ENCODE data around the gene PDE8A.
A peak's percentile ranks its signal among the peaks of the same experiment; 100 is the strongest.

Gene PDE8A, protein sequence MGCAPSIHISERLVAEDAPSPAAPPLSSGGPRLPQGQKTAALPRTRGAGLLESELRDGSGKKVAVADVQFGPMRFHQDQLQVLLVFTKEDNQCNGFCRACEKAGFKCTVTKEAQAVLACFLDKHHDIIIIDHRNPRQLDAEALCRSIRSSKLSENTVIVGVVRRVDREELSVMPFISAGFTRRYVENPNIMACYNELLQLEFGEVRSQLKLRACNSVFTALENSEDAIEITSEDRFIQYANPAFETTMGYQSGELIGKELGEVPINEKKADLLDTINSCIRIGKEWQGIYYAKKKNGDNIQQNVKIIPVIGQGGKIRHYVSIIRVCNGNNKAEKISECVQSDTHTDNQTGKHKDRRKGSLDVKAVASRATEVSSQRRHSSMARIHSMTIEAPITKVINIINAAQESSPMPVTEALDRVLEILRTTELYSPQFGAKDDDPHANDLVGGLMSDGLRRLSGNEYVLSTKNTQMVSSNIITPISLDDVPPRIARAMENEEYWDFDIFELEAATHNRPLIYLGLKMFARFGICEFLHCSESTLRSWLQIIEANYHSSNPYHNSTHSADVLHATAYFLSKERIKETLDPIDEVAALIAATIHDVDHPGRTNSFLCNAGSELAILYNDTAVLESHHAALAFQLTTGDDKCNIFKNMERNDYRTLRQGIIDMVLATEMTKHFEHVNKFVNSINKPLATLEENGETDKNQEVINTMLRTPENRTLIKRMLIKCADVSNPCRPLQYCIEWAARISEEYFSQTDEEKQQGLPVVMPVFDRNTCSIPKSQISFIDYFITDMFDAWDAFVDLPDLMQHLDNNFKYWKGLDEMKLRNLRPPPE

DNA sequence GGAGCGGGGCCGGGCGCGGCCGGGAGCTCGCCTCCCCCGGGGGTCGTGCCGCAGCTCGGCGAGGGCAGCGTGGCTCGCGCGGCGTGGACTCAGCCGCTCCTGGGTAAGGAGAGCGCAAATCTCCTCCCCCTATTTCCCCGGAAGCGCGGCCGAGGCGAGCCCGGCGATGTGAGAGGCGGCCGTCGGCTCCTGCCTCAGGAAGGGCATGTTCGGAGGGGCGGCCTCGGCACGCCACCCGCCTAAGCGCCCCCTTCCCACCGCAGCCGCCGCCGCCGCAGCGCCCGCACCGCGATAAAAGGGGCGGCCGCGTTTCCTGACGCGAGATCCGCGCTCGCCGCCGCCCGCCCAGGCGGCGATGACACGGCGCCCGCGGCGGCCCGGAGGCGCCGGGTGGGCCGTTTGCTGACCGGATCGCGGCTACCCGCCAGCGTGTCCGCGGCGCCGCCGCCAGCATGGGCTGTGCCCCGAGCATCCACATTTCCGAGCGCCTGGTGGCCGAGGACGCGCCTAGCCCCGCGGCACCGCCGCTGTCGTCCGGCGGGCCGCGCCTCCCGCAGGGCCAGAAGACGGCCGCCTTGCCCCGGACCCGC lies at the start of gene PDE8A:
TSS of gene PDE8A (plus strand) at position 146 of the 590 bp plus-strand sequence. CDS start at position 453, 307 bp downstream.
- Histone ChIP-seq H3K4me3 (ENCODE audit: low read depth, low read length) (peak within 1 kb of the TSS; percentile 77), H3K9me3 (ENCODE audit: severe bottlenecking) (no peaks in the 10 kb centered on the region), H3K27ac (peak within 1 kb of the TSS; percentile 88), H3K27me3 (ENCODE audit: insufficient read depth, low read depth, severe bottlenecking) (no peaks in the 10 kb centered on the region), H3K36me3 (no peaks in the 10 kb centered on the region)
- peak; percentile 48 for DNase-seq
- TF ChIP-seq, protein P1, sequence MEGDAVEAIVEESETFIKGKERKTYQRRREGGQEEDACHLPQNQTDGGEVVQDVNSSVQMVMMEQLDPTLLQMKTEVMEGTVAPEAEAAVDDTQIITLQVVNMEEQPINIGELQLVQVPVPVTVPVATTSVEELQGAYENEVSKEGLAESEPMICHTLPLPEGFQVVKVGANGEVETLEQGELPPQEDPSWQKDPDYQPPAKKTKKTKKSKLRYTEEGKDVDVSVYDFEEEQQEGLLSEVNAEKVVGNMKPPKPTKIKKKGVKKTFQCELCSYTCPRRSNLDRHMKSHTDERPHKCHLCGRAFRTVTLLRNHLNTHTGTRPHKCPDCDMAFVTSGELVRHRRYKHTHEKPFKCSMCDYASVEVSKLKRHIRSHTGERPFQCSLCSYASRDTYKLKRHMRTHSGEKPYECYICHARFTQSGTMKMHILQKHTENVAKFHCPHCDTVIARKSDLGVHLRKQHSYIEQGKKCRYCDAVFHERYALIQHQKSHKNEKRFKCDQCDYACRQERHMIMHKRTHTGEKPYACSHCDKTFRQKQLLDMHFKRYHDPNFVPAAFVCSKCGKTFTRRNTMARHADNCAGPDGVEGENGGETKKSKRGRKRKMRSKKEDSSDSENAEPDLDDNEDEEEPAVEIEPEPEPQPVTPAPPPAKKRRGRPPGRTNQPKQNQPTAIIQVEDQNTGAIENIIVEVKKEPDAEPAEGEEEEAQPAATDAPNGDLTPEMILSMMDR (IDR thresholded peaks at IDR 0.05; ENCODE audit: low read depth, low read length), result no peak

DNA sequence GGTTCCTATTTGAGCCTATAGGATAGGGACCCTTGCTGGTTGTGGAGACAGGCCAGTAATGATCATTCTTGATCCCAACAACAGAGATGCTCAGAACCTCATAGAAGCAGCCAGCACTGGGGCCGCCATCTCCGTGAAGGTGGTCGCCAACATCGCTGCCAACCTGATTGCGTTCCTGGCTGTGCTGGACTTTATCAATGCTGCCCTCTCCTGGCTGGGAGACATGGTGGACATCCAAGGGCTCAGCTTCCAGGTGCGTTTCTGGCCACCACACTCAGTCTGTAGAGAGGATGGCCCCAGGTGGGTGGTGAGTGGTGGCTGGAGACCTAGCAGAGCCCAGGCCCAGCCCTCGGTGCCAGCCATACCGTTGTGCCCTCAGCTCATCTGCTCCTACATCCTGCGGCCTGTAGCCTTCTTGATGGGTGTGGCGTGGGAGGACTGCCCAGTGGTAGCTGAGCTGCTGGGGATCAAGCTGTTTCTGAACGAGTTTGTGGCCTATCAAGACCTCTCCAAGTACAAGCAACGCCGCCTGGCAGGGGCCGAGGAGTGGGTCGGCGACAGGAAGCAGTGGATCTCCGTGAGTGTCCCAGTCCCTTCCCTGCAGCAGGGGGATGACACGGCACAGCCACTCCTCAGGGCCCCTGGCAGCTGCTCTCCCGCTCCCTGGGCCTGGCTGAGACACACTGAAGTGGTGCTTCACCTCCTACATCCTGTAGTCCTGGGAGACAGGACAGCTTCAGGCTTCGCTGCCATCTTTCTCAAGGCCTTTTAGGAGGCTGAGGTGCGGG lies 46.5 kb upstream of the PDE8A start:
- Histone ChIP-seq H3K4me3 (ENCODE audit: low read depth, low read length) (no peak overlapping the region), H3K27me3 (ENCODE audit: insufficient read depth, low read depth, severe bottlenecking) (no peaks in the 10 kb centered on the region), H3K36me3 (no peaks in the 10 kb centered on the region), H3K9me3 (ENCODE audit: severe bottlenecking) (no peaks in the 10 kb centered on the region), H3K27ac (no peak overlapping the region)
- TF ChIP-seq, protein P1 (IDR thresholded peaks at IDR 0.05; ENCODE audit: low read depth, low read length), result peak; percentile 68
- DNase-seq, result peak; percentile 33

DNA sequence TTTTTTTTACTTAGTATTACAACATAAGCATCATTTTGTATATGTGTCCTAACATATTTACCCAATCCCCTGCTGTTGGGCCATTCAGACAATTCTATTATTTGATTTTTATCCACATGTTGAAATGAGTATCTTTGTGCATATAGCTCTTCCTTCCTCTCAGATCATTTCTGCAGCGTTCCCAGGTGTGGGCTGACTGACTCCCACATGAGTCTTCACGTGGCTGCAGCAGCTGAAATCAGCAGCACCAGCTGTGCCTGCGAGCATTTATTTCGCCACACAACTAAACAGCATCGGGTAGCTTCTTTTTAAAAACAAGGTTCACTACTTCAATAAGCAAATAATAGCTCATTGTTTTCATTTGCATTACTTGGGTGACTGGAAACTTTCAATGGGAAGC lies 44.5 kb upstream of the PDE8A start:
- Histone ChIP-seq H3K9me3 (ENCODE audit: severe bottlenecking) (no peaks in the 10 kb centered on the region), H3K4me3 (ENCODE audit: low read depth, low read length) (no peak overlapping the region), H3K36me3 (no peaks in the 10 kb centered on the region), H3K27me3 (ENCODE audit: insufficient read depth, low read depth, severe bottlenecking) (no peaks in the 10 kb centered on the region), H3K27ac (no peak overlapping the region)
- no peak for DNase-seq
- TF ChIP-seq, protein P1 (IDR thresholded peaks at IDR 0.05; ENCODE audit: low read depth, low read length), result no peak

DNA sequence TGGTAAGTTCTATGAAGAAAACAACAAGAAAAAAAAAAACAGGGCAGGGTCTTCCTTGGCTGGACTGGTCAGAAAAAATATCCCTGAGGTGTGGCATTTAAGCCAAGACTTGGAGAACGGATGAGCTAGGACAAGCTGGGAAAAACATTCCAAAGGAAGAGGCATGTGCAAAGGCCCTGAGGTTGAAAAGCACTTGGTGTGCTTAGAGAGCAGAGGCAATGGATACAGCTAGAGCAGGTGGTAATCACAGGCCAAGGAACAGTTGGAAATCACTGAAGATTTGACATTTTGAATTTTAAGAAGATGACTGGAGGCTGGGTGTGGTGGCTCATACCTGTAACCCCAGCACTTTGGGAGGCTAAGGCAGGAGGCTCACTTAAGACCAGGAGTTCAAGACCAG lies 42.9 kb upstream of the PDE8A start:
- H3K27me3 ChIP-seq (ENCODE audit: insufficient read depth, low read depth, severe bottlenecking), result no peaks in the 10 kb centered on the region
- no peaks in the 10 kb centered on the region for H3K36me3 ChIP-seq
- H3K9me3 ChIP-seq (ENCODE audit: severe bottlenecking), result no peaks in the 10 kb centered on the region
- DNase-seq, result no peak
- TF ChIP-seq, protein P1 (IDR thresholded peaks at IDR 0.05; ENCODE audit: low read depth, low read length), result no peak
- H3K27ac ChIP-seq, result no peak overlapping the region
- H3K4me3 ChIP-seq (ENCODE audit: low read depth, low read length), result no peak overlapping the region

DNA sequence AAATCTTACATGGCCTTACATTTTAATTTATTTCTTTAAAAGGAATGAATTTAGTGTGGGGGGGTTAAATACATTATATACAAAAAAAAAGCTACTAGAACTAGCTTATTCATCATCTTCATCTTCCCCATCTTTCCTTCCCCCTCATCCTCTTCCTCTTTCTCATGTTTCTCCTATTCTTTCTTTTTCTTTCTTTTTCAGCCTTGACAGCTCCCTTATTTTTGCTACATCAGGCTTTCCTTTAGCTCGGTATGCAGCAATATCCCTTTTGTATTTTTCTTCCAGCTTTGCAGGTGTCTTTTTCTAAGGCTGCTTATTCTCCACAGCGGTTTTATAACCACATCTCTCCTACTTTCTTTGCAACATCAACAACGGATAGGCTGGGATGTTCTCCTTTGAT lies 41.3 kb upstream of the PDE8A start:
- Histone ChIP-seq H3K27ac (no peak overlapping the region), H3K9me3 (ENCODE audit: severe bottlenecking) (no peaks in the 10 kb centered on the region)

More for the DNA sequence above, 41.3 kb upstream of the PDE8A start:
- TF ChIP-seq, protein P1 (IDR thresholded peaks at IDR 0.05; ENCODE audit: low read depth, low read length), result no peak
- H3K36me3 ChIP-seq, result no peaks in the 10 kb centered on the region
- H3K27me3 ChIP-seq (ENCODE audit: insufficient read depth, low read depth, severe bottlenecking), result no peaks in the 10 kb centered on the region
- no peak overlapping the region for H3K4me3 ChIP-seq (ENCODE audit: low read depth, low read length)
- DNase-seq, result no peak
